ENCODE results near the gene HACD2.

HACD2 gene

GRCh38 chr3:123571973-123572365 is 12.9 kb downstream of the HACD2 start:
- no peak overlapping the region for H3K27ac ChIP-seq (ENCODE audit: low read depth, low read length)
- H3K27me3 ChIP-seq (ENCODE audit: insufficient read depth, low read length), result no peaks in the 10 kb centered on the region
- H3K4me3 ChIP-seq (ENCODE audit: low read depth, low read length), result no peak overlapping the region

GRCh38 chr3:123571264-123571972 is 13.4 kb downstream of the HACD2 start:
- peaks cover 3% of the 10 kb centered on the region for H3K79me2 ChIP-seq (ENCODE audit: control insufficient read depth, insufficient read depth, low read length, unreplicated experiment)
- no peaks in the 10 kb centered on the region for H3K27me3 ChIP-seq (ENCODE audit: insufficient read depth, low read length)
- no peak overlapping the region for H2AFZ ChIP-seq (ENCODE audit: low read length, unreplicated experiment)
- H3K4me1 ChIP-seq (ENCODE audit: control insufficient read depth, insufficient read depth, low read length, unreplicated experiment), result peaks cover 7% of the 10 kb centered on the region
- H3K36me3 ChIP-seq (ENCODE audit: insufficient read depth, low read length), result no peaks in the 10 kb centered on the region
- no peak overlapping the region for H3K4me3 ChIP-seq (ENCODE audit: low read depth, low read length)
- H3K27ac ChIP-seq (ENCODE audit: low read depth, low read length), result no peak overlapping the region

More at GRCh38 chr3:123571973-123572365, 12.9 kb downstream of the HACD2 start:
- H3K79me2 ChIP-seq (ENCODE audit: control insufficient read depth, insufficient read depth, low read length, unreplicated experiment), result peaks cover 3% of the 10 kb centered on the region
- H3K36me3 ChIP-seq (ENCODE audit: insufficient read depth, low read length), result no peaks in the 10 kb centered on the region
- H3K4me1 ChIP-seq (ENCODE audit: control insufficient read depth, insufficient read depth, low read length, unreplicated experiment), result peaks cover 10% of the 10 kb centered on the region
- H2AFZ ChIP-seq (ENCODE audit: low read length, unreplicated experiment), result no peak overlapping the region

GRCh38 chr3:123568875-123569274 is 16.0 kb downstream of the HACD2 start:
- Histone ChIP-seq H3K36me3 (ENCODE audit: insufficient read depth, low read length) (no peaks in the 10 kb centered on the region), H2AFZ (ENCODE audit: low read length, unreplicated experiment) (no peak overlapping the region), H3K4me3 (ENCODE audit: low read depth, low read length) (no peak overlapping the region), H3K27ac (ENCODE audit: low read depth, low read length) (no peak overlapping the region), H3K79me2 (ENCODE audit: control insufficient read depth, insufficient read depth, low read length, unreplicated experiment) (no peaks in the 10 kb centered on the region), H3K4me1 (ENCODE audit: control insufficient read depth, insufficient read depth, low read length, unreplicated experiment) (no peaks in the 10 kb centered on the region), H3K27me3 (ENCODE audit: insufficient read depth, low read length) (no peaks in the 10 kb centered on the region)

GRCh38 chr3:123568034-123568433 is 16.8 kb downstream of the HACD2 start:
- Histone ChIP-seq H3K4me1 (ENCODE audit: control insufficient read depth, insufficient read depth, low read length, unreplicated experiment) (no peaks in the 10 kb centered on the region), H3K79me2 (ENCODE audit: control insufficient read depth, insufficient read depth, low read length, unreplicated experiment) (no peaks in the 10 kb centered on the region), H3K36me3 (ENCODE audit: insufficient read depth, low read length) (no peaks in the 10 kb centered on the region), H2AFZ (ENCODE audit: low read length, unreplicated experiment) (no peak overlapping the region), H3K27me3 (ENCODE audit: insufficient read depth, low read length) (no peaks in the 10 kb centered on the region), H3K4me3 (ENCODE audit: low read depth, low read length) (no peak overlapping the region), H3K27ac (ENCODE audit: low read depth, low read length) (no peak overlapping the region)

- H3K36me3 ChIP-seq (ENCODE audit: insufficient read depth, low read length), result no peaks in the 10 kb centered on the region
- no peak overlapping the region for H2AFZ ChIP-seq (ENCODE audit: low read length, unreplicated experiment)
- no peak overlapping the region for H3K27ac ChIP-seq (ENCODE audit: low read depth, low read length)
- H3K4me1 ChIP-seq (ENCODE audit: control insufficient read depth, insufficient read depth, low read length, unreplicated experiment), result no peaks in the 10 kb centered on the region
- H3K4me3 ChIP-seq (ENCODE audit: low read depth, low read length), result no peak overlapping the region
- H3K79me2 ChIP-seq (ENCODE audit: control insufficient read depth, insufficient read depth, low read length, unreplicated experiment), result no peaks in the 10 kb centered on the region
- H3K27me3 ChIP-seq (ENCODE audit: insufficient read depth, low read length), result no peaks in the 10 kb centered on the region
These were observed 20.8 kb downstream of the HACD2 start for GRCh38 chr3:123564056-123564455.

- Histone ChIP-seq H3K4me1 (ENCODE audit: control insufficient read depth, insufficient read depth, low read length, unreplicated experiment) (no peaks in the 10 kb centered on the region), H3K79me2 (ENCODE audit: control insufficient read depth, insufficient read depth, low read length, unreplicated experiment) (no peaks in the 10 kb centered on the region), H3K27ac (ENCODE audit: low read depth, low read length) (no peak overlapping the region), H2AFZ (ENCODE audit: low read length, unreplicated experiment) (no peak overlapping the region), H3K36me3 (ENCODE audit: insufficient read depth, low read length) (no peaks in the 10 kb centered on the region), H3K4me3 (ENCODE audit: low read depth, low read length) (no peak overlapping the region), H3K27me3 (ENCODE audit: insufficient read depth, low read length) (no peaks in the 10 kb centered on the region)
These were observed 22.3 kb downstream of the HACD2 start for GRCh38 chr3:123562547-123562946.

GRCh38 chr3:123561188-123561587 is 23.7 kb downstream of the HACD2 start:
- Histone ChIP-seq H2AFZ (ENCODE audit: low read length, unreplicated experiment) (no peak overlapping the region), H3K27ac (ENCODE audit: low read depth, low read length) (no peak overlapping the region), H3K79me2 (ENCODE audit: control insufficient read depth, insufficient read depth, low read length, unreplicated experiment) (no peaks in the 10 kb centered on the region), H3K36me3 (ENCODE audit: insufficient read depth, low read length) (no peaks in the 10 kb centered on the region), H3K4me3 (ENCODE audit: low read depth, low read length) (no peak overlapping the region), H3K4me1 (ENCODE audit: control insufficient read depth, insufficient read depth, low read length, unreplicated experiment) (no peaks in the 10 kb centered on the region), H3K27me3 (ENCODE audit: insufficient read depth, low read length) (no peaks in the 10 kb centered on the region)

GRCh38 chr3:123559040-123559861 is 25.6 kb downstream of the HACD2 start:
- peaks cover 9% of the 10 kb centered on the region for H3K36me3 ChIP-seq (ENCODE audit: insufficient read depth, low read length)
- no peak overlapping the region for H2AFZ ChIP-seq (ENCODE audit: low read length, unreplicated experiment)
- H3K27ac ChIP-seq (ENCODE audit: low read depth, low read length), result no peak overlapping the region
- H3K4me1 ChIP-seq (ENCODE audit: control insufficient read depth, insufficient read depth, low read length, unreplicated experiment), result no peaks in the 10 kb centered on the region
- H3K27me3 ChIP-seq (ENCODE audit: insufficient read depth, low read length), result no peaks in the 10 kb centered on the region
- H3K4me3 ChIP-seq (ENCODE audit: low read depth, low read length), result no peak overlapping the region
- no peaks in the 10 kb centered on the region for H3K79me2 ChIP-seq (ENCODE audit: control insufficient read depth, insufficient read depth, low read length, unreplicated experiment)

GRCh38 chr3:123553536-123553935 is 31.3 kb downstream of the HACD2 start:
- H3K4me1 ChIP-seq (ENCODE audit: control insufficient read depth, insufficient read depth, low read length, unreplicated experiment), result no peaks in the 10 kb centered on the region
- no peaks in the 10 kb centered on the region for H3K27me3 ChIP-seq (ENCODE audit: insufficient read depth, low read length)
- H3K79me2 ChIP-seq (ENCODE audit: control insufficient read depth, insufficient read depth, low read length, unreplicated experiment), result no peaks in the 10 kb centered on the region
- H3K4me3 ChIP-seq (ENCODE audit: low read depth, low read length), result no peak overlapping the region
- H2AFZ ChIP-seq (ENCODE audit: low read length, unreplicated experiment), result no peak overlapping the region
- peaks cover 18% of the 10 kb centered on the region for H3K36me3 ChIP-seq (ENCODE audit: insufficient read depth, low read length)
- no peak overlapping the region for H3K27ac ChIP-seq (ENCODE audit: low read depth, low read length)

GRCh38 chr3:123552768-123553167 is 32.1 kb downstream of the HACD2 start:
- Histone ChIP-seq H3K27me3 (ENCODE audit: insufficient read depth, low read length) (no peaks in the 10 kb centered on the region), H3K79me2 (ENCODE audit: control insufficient read depth, insufficient read depth, low read length, unreplicated experiment) (no peaks in the 10 kb centered on the region), H3K4me1 (ENCODE audit: control insufficient read depth, insufficient read depth, low read length, unreplicated experiment) (no peaks in the 10 kb centered on the region), H3K27ac (ENCODE audit: low read depth, low read length) (no peak overlapping the region), H2AFZ (ENCODE audit: low read length, unreplicated experiment) (no peak overlapping the region), H3K36me3 (ENCODE audit: insufficient read depth, low read length) (peaks cover 18% of the 10 kb centered on the region), H3K4me3 (ENCODE audit: low read depth, low read length) (no peak overlapping the region)
